Measurements from ENCODE around the gene WIPF2.

Gene WIPF2, protein sequence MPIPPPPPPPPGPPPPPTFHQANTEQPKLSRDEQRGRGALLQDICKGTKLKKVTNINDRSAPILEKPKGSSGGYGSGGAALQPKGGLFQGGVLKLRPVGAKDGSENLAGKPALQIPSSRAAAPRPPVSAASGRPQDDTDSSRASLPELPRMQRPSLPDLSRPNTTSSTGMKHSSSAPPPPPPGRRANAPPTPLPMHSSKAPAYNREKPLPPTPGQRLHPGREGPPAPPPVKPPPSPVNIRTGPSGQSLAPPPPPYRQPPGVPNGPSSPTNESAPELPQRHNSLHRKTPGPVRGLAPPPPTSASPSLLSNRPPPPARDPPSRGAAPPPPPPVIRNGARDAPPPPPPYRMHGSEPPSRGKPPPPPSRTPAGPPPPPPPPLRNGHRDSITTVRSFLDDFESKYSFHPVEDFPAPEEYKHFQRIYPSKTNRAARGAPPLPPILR

GRCh38 chr17:40218740-40219593 is at the start of gene WIPF2:
Gene WIPF2 (plus strand): TSS chr17:40219304. CDS start chr17:40256460, 37,156 bp downstream.
- peak; percentile 92 for DNase-seq (ENCODE audit: low read depth)
- peak; percentile 57 for TF ChIP-seq CTCF (conservative IDR thresholded peaks at IDR 0.05; ENCODE audit: control insufficient read depth, insufficient read depth, low read depth, low read length)
- peak within 1 kb of the TSS; percentile 94 for H3K4me3 ChIP-seq (ENCODE audit: control insufficient read depth, low read depth, low read length)

DNA sequence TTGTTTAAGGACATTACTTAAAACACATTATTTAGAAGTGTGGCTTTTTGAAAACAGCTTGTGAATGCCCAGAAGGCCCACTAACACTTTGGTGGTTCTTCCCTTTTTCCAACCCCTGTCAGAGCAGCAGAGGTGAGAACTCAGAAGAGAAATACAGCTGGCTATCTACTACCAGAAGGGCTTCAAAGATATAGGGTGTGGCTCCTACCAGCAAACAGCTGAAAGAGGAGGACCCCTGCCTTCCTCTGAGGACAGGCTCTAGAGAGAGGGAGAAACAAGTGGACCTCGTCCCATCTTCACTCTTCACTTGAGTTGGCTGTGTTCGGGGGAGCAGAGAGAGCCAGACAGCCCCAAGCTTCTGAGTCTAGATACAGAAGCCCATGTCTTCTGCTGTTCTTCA is 48.8 kb upstream of the WIPF2 start:
- H3K4me3 ChIP-seq (ENCODE audit: control insufficient read depth, low read depth, low read length): no peak overlapping the region
- no peak for DNase-seq (ENCODE audit: low read depth)
- TF ChIP-seq CTCF (conservative IDR thresholded peaks at IDR 0.05; ENCODE audit: control insufficient read depth, insufficient read depth, low read depth, low read length): no peak

DNA sequence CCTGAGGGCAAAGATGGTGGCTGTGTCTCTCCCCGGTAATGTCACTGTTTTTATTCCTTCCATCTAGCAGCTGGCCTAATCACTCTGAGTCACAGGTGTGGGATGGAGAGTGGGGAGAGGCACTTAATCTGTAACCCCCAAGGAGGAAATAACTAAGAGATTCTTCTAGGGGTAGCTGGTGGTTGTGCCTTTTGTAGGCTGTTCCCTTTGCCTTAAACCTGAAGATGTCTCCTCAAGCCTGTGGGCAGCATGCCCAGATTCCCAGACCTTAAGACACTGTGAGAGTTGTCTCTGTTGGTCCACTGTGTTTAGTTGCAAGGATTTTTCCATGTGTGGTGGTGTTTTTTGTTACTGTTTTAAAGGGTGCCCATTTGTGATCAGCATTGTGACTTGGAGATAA is 47.4 kb upstream of the WIPF2 start:
- H3K4me3 ChIP-seq (ENCODE audit: control insufficient read depth, low read depth, low read length): no peak overlapping the region
- no peak for DNase-seq (ENCODE audit: low read depth)
- TF ChIP-seq CTCF (conservative IDR thresholded peaks at IDR 0.05; ENCODE audit: control insufficient read depth, insufficient read depth, low read depth, low read length): no peak

GRCh38 chr17:40173091-40173777 is 45.9 kb upstream of the WIPF2 start:
- DNase-seq (ENCODE audit: low read depth): no peak

DNA sequence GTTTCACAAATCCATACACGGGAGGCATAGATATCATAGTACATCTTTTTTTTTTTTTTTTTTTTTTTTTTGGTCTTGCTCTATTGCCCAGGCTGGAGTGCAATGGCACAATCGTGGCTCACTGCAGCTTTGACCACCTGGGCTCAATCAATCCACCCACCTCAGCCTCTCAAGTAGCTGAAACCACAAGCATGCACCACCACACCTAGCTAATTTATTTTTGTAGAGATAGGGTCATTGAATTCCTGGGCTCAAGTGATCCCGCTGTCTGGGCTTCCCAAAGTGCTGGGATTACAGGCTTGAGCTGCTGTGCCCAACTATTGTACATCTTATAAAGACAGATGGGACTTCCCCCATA is 45.3 kb upstream of the WIPF2 start:
- no peak for TF ChIP-seq CTCF (conservative IDR thresholded peaks at IDR 0.05; ENCODE audit: control insufficient read depth, insufficient read depth, low read depth, low read length)
- DNase-seq (ENCODE audit: low read depth): no peak

More at GRCh38 chr17:40173091-40173777, 45.9 kb upstream of the WIPF2 start:
- H3K4me3 ChIP-seq (ENCODE audit: control insufficient read depth, low read depth, low read length): no peak overlapping the region
- TF ChIP-seq CTCF (conservative IDR thresholded peaks at IDR 0.05; ENCODE audit: control insufficient read depth, insufficient read depth, low read depth, low read length): no peak

DNA sequence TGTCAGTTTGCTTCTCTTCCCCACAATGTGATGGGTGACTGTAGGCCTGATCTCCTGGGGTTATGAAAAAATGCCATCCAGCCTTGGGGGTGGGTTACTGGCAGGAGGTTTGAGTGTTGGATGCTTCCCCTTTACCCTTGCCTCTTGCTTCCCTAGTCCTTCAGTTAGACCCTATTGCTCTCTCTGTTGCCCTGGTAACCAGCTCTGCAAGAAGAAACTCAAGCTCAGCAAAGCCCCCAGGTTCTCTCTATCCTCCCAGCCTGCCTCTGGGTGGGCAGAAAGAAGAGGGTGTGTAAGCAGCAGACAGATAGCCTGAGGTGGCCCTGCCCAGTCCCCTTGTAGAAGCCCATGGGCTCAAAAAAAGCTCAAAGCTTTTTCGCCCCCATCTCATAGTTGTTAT is 44.6 kb upstream of the WIPF2 start:
- no peak for DNase-seq (ENCODE audit: low read depth)
- no peak for TF ChIP-seq CTCF (conservative IDR thresholded peaks at IDR 0.05; ENCODE audit: control insufficient read depth, insufficient read depth, low read depth, low read length)
- no peak overlapping the region for H3K4me3 ChIP-seq (ENCODE audit: control insufficient read depth, low read depth, low read length)

More for the DNA sequence above, 45.3 kb upstream of the WIPF2 start:
- H3K4me3 ChIP-seq (ENCODE audit: control insufficient read depth, low read depth, low read length): no peak overlapping the region

Data from fibroblast of mammary gland (primary cell).